IPS-20b (cell line): ENCODE data around the gene DESI2.
A peak's percentile ranks its signal among the peaks of the same experiment; 100 is the strongest.

ENCODE experiments used
- H3K27ac ChIP-seq: one replicate; pipeline ENCODE4 v1.5.1; 2013; ENCODE audit warnings: low read length
- H3K27me3 ChIP-seq: 2 replicates; pipeline ENCODE4 v1.6.1; 2013; ENCODE audit warnings: mild to moderate bottlenecking, low read length, inconsistent platforms; ENCODE audit not compliant: insufficient read depth
- H3K36me3 ChIP-seq: 2 replicates; pipeline ENCODE4 v1.6.1; 2013; ENCODE audit warnings: low read depth, mild to moderate bottlenecking, inconsistent platforms, low read length, moderate library complexity; ENCODE audit not compliant: insufficient read depth
- H3K4me1 ChIP-seq: 2 replicates; pipeline ENCODE4 v1.6.1; 2013; ENCODE audit warnings: mild to moderate bottlenecking, control low read depth, inconsistent platforms, low read length, moderate library complexity; ENCODE audit not compliant: insufficient read depth
- H3K4me3 ChIP-seq: 2 replicates; pipeline ENCODE4 v1.5.1; 2013; ENCODE audit warnings: mild to moderate bottlenecking, low read length, inconsistent platforms
- H3K9ac ChIP-seq: 2 replicates; pipeline ENCODE4 v1.6.1; 2013; ENCODE audit warnings: low read depth, mild to moderate bottlenecking, inconsistent platforms, low read length, moderate library complexity
- H3K9me3 ChIP-seq: 2 replicates; pipeline ENCODE4 v1.6.1; 2013; ENCODE audit warnings: mild to moderate bottlenecking, low read depth, low read length, inconsistent platforms; ENCODE audit not compliant: insufficient read depth

Gene DESI2

DNA sequence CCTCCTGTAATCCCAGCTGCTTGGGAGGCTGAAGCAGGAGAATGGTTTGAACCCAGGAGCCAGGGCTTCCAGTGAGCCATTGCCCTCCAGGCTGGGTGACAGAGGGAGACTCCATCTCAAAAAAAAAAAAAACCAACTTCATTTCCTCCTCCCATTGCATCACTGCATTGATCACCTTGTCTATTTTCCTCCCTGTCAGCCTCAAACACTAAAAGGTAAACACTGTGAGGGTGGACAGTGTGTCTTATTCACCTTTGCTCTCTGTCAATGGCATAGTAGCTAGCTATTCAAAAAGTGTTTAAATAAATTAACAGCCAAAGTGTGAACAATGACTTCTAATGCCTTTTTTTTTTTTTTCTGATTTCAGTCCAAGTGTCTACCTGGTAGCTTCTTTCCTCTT is 13.4 kb upstream of the DESI2 start:
- Histone ChIP-seq H3K27ac (no peak overlapping the region), H3K36me3 (no peaks in the 10 kb centered on the region), H3K4me1 (no peaks in the 10 kb centered on the region; the same call in 1 of the 2 replicates), H3K27me3 (no peaks in the 10 kb centered on the region), H3K9ac (no peak overlapping the region), H3K9me3 (peaks cover 6% of the 10 kb centered on the region; the same call in 1 of the 2 replicates), H3K4me3 (no peak overlapping the region)

- H3K36me3 ChIP-seq = no peaks in the 10 kb centered on the region
- no peaks in the 10 kb centered on the region for H3K27me3 ChIP-seq
- H3K27ac ChIP-seq = no peak overlapping the region
- H3K4me1 ChIP-seq = no peaks in the 10 kb centered on the region; the same call in 1 of the 2 replicates
- H3K9ac ChIP-seq = no peak overlapping the region
- peaks cover 6% of the 10 kb centered on the region; the same call in 1 of the 2 replicates for H3K9me3 ChIP-seq
- no peak overlapping the region for H3K4me3 ChIP-seq
Observed at GRCh38 chr1:244640917-244641316, 12.0 kb upstream of the DESI2 start.

GRCh38 chr1:244642526-244642925 is 10.4 kb upstream of the DESI2 start:
- Histone ChIP-seq H3K9ac (no peak overlapping the region), H3K9me3 (peaks cover 6% of the 10 kb centered on the region; the same call in 1 of the 2 replicates), H3K36me3 (no peaks in the 10 kb centered on the region), H3K27me3 (no peaks in the 10 kb centered on the region), H3K4me3 (no peak overlapping the region), H3K27ac (no peak overlapping the region), H3K4me1 (no peaks in the 10 kb centered on the region)

DNA sequence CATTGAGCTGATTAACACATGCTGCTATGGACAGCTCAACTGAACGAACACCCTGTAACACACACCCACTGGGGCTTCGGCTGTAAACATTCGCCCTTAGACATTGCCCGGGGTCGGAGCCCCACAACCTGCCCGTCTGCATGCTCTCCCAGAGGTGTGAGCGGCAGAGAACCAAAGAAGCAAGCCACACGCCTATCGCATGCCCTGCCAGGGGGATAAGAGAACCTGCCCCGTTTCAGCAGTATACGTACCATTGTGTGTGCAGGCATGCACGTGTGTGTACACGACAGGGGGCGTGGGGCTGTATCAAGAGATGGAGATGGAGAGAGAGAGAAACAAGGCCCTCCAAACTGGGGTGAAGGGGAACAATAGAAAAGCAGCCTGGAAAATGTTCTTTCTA is 9.9 kb upstream of the DESI2 start:
- no peak overlapping the region for H3K4me3 ChIP-seq
- H3K4me1 ChIP-seq = peaks cover 2% of the 10 kb centered on the region; the same call in 1 of the 2 replicates
- H3K27me3 ChIP-seq = no peaks in the 10 kb centered on the region
- no peak overlapping the region for H3K27ac ChIP-seq
- H3K36me3 ChIP-seq = no peaks in the 10 kb centered on the region
- H3K9ac ChIP-seq = no peak overlapping the region
- peaks cover 6% of the 10 kb centered on the region; the same call in 1 of the 2 replicates for H3K9me3 ChIP-seq

DNA sequence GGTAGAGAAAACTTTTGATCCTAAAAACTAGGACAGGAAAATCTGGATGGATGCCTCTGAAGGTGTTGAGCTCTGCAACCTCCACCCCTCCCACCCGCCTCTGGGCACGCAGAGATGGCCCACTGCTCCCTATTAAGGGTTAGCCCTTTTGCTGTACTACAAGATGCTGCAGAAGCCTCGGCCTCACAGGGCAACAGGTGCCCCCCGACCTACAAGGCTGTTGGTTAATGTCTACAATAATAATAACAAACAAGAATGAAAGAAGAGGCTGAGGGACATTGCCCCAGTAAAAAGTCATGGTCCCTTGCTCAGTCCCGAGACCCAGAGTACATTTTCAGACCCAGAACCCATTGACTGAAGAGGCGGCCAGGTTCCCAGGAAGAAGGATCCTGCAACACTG is 7.5 kb upstream of the DESI2 start:
- Histone ChIP-seq H3K4me1 (peaks cover 5% of the 10 kb centered on the region; the same call in 1 of the 2 replicates), H3K4me3 (no peak overlapping the region), H3K36me3 (no peaks in the 10 kb centered on the region), H3K9ac (no peak overlapping the region), H3K27me3 (no peaks in the 10 kb centered on the region), H3K9me3 (peaks cover 6% of the 10 kb centered on the region; the same call in 1 of the 2 replicates), H3K27ac (no peak overlapping the region)

DNA sequence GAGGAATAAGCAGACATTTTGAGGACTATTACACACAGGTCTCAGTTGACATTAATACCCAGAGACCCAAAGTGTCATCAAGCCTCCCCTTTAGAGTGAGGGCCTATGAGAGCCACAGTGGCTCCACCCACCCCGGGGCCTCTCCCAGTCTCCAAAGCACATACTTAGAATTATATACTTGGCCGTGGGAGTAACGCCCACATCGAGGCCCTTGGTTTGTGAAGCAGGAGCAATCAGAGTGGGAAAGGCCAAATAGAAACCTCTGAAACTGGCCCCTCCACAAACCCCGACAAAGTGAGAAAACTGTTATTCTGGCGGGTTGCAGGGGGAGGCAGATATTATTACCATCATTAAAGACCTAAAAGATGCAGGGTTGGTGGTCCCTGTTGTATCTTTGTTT is 7.0 kb upstream of the DESI2 start:
- no peaks in the 10 kb centered on the region for H3K27me3 ChIP-seq
- no peak overlapping the region for H3K4me3 ChIP-seq
- peaks cover 5% of the 10 kb centered on the region; the same call in 1 of the 2 replicates for H3K4me1 ChIP-seq
- H3K27ac ChIP-seq = no peak overlapping the region
- H3K36me3 ChIP-seq = no peaks in the 10 kb centered on the region
- no peak overlapping the region for H3K9ac ChIP-seq
- peaks cover 6% of the 10 kb centered on the region; the same call in 1 of the 2 replicates for H3K9me3 ChIP-seq

GRCh38 chr1:244647819-244648218 is 5.1 kb upstream of the DESI2 start:
- Histone ChIP-seq H3K36me3 (no peaks in the 10 kb centered on the region), H3K4me3 (no peak overlapping the region), H3K9ac (no peak overlapping the region), H3K27me3 (no peaks in the 10 kb centered on the region), H3K27ac (no peak overlapping the region), H3K4me1 (peaks cover 18% of the 10 kb centered on the region), H3K9me3 (peaks cover 6% of the 10 kb centered on the region; the same call in 1 of the 2 replicates)

GRCh38 chr1:244651956-244652622 is 837 bp upstream of the DESI2 start:
- peak overlapping the region; percentile 71 for H3K27ac ChIP-seq
- peak overlapping the region; percentile 75 for H3K9ac ChIP-seq
- peak overlapping the region; percentile 70 for H3K4me3 ChIP-seq
- H3K9me3 ChIP-seq = no peaks in the 10 kb centered on the region
- peaks cover 3% of the 10 kb centered on the region for H3K36me3 ChIP-seq
- H3K27me3 ChIP-seq = no peaks in the 10 kb centered on the region
- peaks cover 33% of the 10 kb centered on the region for H3K4me1 ChIP-seq

GRCh38 chr1:244653439-244654107 is 647 bp downstream of the DESI2 start:
- H3K9me3 ChIP-seq = no peaks in the 10 kb centered on the region
- H3K4me3 ChIP-seq = peak overlapping the region; percentile 97
- peak overlapping the region; percentile 21 for H3K27ac ChIP-seq
- peak overlapping the region; percentile 93 for H3K9ac ChIP-seq
- peaks cover 29% of the 10 kb centered on the region for H3K4me1 ChIP-seq
- H3K27me3 ChIP-seq = no peaks in the 10 kb centered on the region
- H3K36me3 ChIP-seq = peaks cover 17% of the 10 kb centered on the region

DNA sequence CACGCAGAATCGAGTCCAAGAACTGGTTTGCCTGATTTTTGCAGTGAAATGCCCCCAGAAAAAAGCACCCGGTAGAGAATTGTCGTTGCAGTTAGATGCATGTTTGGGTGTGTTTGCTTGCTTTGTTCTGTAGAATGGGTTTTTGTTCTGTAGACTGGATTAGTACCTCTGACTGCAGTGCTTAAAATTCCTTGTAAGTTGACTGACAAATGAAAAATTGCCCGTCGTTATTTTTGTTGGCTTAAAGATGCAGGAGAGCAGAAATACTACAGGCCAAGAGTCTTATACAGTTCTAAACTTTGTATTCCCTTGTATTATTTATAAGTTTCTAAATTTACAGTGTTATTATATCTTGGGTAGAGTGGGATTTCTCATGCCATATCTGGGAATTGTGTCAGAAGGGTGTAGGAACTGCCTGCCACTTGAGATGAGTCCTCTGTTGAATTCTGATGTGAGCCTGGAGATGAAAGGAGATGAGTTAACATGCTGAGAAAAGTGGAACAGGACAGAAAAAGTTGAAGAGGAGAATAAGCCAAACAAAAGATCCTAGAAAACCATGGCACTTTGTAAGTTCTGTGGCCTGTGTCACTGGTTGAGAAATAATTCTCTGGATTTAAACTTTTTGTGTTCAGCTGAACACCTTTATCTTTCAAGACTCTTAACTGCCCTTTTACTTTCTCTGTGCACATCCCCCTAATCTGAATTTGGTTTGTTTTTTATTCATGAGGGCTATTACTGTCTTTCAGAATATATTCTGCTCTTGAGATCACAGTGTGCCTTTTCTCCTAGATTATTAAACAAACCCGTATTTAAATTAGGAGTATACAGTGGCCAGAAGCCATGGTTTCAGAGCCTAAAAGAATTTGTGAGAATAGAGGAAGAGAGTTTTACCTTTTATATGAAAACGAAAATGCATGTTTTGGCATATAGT is 1.4 kb downstream of the DESI2 start:
- peak overlapping the region; percentile 93 for H3K9ac ChIP-seq
- H3K27ac ChIP-seq = peak overlapping the region; percentile 21
- peaks cover 36% of the 10 kb centered on the region for H3K4me1 ChIP-seq
- H3K27me3 ChIP-seq = no peaks in the 10 kb centered on the region
- peaks cover 20% of the 10 kb centered on the region for H3K36me3 ChIP-seq
- no peaks in the 10 kb centered on the region for H3K9me3 ChIP-seq
- H3K4me3 ChIP-seq = peak overlapping the region; percentile 97

- Histone ChIP-seq H3K4me3 (peak overlapping the region; percentile 97), H3K27me3 (no peaks in the 10 kb centered on the region), H3K9ac (peak overlapping the region; percentile 93; the same call in 1 of the 2 replicates), H3K4me1 (peaks cover 36% of the 10 kb centered on the region), H3K9me3 (no peaks in the 10 kb centered on the region), H3K27ac (no peak overlapping the region), H3K36me3 (peaks cover 27% of the 10 kb centered on the region)
Observed at GRCh38 chr1:244655186-244655585, 2.3 kb downstream of the DESI2 start.
